Measurements from ENCODE around the gene DAO. TPM values are rescaled to one million over a fixed set of nuclear protein-coding genes. Genes with fewer than 3 reads are reported as not detected.

Gene DAO
- polyA plus RNA-seq, 4 donors = not detected

DNA sequence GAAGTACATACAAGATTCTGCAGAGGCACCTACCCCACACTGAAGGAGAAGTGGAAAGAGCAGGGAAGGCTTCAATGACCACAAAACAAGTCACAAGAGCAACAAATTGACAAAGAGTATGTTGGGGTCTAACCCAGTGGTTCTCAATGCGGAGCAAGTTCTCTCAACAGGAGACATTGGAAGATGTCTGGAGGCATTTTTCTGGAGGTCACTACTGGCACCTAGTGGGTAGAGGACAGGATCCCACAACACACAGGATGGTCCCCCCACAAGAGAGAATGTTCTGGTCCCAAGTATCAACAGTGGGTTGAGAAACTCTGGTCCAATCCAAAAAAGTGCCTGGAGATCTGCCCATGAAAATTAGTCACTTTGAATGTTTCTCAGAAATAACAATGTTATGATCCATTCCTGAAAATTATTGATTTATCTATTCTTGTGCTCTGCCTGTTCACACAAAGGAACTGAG lies 25.9 kb upstream of the DAO start:
- Histone ChIP-seq H3K4me1 (ENCODE audit: control insufficient read depth in 3 of 3, insufficient read depth in 2 of 3, low read depth in 1 of 3, low read length in 2 of 3) (peaks cover 0 to 17% (median 3%) of the 10 kb centered on the region in 3 donors), H3K36me3 (ENCODE audit: control insufficient read depth in 3 of 3, insufficient read depth in 2 of 3, low read depth in 1 of 3, low read length in 3 of 3) (peaks cover 0 to 17% (median 0%) of the 10 kb centered on the region in 3 donors), H3K9me3 (ENCODE audit: control insufficient read depth in 2 of 2, insufficient read depth in 1 of 2, low read depth in 1 of 2, low read length in 1 of 2) (no peaks in the 10 kb centered on the region), H3K4me3 (ENCODE audit: low read depth in 1 of 3, low read length in 3 of 3) (no peak overlapping the region), H3K27ac (ENCODE audit: low read depth in 1 of 3, low read length in 2 of 3) (peak overlapping the region in 1 of 3 donors; percentile 76), H3K27me3 (ENCODE audit: control insufficient read depth in 3 of 3, insufficient read depth in 3 of 3, low read length in 3 of 3) (peaks cover 0 to 8% (median 0%) of the 10 kb centered on the region in 3 donors)
- 62 to 92% (median 82%) methylated on average over 1 of the region's 1 CpG for WGBS, 3 donors
- FAIRE-seq (no peak), DNase-seq (no peak)

DNA sequence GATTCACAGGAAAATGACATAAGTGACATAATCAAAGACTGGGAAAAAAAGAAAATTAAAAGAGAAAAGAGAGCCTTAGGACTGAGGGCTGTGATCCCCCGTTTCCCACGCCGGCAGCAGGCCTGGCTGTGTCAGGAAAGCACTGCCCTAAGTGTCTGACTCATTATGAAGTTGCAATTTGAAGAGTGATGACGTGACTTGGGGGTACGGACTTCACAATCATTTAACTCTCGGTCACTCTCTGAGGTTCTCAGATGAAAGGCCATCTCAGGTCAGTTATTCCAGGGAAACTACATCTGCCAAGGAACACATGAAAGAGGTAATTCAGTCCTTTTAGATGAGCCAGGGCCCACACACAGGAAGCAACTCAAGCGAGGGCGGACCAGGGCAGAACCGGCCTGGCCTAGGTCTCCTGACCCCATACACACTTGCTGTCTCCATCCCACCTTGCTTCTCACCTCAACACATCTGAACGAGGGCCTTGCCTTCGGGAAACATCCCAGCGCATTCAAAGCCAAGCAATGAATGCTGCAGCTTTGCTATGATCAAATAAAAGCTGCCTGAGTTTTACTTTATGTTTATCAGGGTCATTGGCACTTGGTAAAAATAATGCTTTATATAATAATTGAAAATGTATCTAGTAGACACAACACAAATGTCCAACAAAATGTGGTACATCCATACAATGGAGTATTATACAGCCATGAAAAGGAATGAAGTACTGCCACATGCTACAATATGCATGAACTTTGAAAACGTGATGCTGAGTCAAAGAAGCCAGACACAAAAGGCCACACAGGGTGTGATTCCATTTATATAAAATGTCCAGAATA lies 25.2 kb upstream of the DAO start:
- DNase-seq = no peak

DNA sequence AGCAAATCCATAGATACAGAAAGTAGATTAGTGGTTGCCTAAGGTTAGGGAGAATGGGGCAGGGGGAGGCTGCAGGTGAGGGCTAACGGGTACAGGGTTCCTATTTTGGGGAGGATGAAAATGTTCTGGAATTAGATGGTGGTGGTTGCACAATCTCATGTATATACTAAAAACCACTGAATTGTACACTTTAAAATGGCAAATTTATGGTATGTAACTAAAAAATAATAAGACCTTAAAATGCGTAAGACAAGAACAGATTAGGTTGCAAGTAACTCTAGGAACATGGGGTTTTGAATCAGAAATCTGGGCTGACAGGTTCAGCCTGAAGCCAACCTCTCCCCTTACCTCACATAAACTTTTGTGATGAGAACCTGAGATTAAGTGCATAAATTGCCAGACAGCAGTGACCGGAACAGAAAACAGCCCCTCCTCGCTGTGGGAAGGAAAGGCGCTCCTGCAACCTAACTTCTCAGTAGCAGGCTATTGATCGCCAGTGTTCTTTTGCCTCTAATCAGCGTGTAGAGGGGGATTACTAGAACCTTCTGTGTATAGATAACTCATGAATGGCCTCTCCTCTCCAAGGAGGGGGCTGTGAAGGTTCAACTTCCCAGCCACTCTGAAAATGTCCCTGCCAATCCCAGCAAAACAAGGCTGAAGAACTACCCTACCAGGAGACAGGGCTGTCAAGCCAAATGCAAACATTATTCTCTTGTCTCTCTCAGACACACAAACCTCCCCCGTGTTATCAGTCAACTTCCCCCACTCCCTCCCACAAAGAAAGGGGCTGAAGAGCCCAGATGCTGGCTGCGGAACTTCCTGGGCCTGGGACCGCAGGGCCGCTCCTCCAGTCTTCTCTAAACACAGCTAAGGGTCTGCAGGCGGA lies 24.4 kb upstream of the DAO start:
- DNase-seq (no peak), FAIRE-seq (no peak)
- peak overlapping the region in 2 of 3 donors; percentile 65 to 92 for H3K4me3 ChIP-seq (ENCODE audit: low read depth in 1 of 3, low read length in 3 of 3)
- peaks cover 0 to 8% (median 0%) of the 10 kb centered on the region in 3 donors for H3K27me3 ChIP-seq (ENCODE audit: control insufficient read depth in 3 of 3, insufficient read depth in 3 of 3, low read length in 3 of 3)
- peaks cover 0 to 17% (median 3%) of the 10 kb centered on the region in 3 donors for H3K4me1 ChIP-seq (ENCODE audit: control insufficient read depth in 3 of 3, insufficient read depth in 2 of 3, low read depth in 1 of 3, low read length in 2 of 3)
- no peaks in the 10 kb centered on the region for H3K9me3 ChIP-seq (ENCODE audit: control insufficient read depth in 2 of 2, insufficient read depth in 1 of 2, low read depth in 1 of 2, low read length in 1 of 2)
- peaks cover 0 to 14% (median 0%) of the 10 kb centered on the region in 3 donors for H3K36me3 ChIP-seq (ENCODE audit: control insufficient read depth in 3 of 3, insufficient read depth in 2 of 3, low read depth in 1 of 3, low read length in 3 of 3)
- H3K27ac ChIP-seq (ENCODE audit: low read depth in 1 of 3, low read length in 2 of 3) = peak overlapping the region; percentile 70 to 74 (median 74)
- 62 to 86% (median 74%) methylated on average over 12 of the region's 12 CpGs for WGBS, 3 donors

More for the DNA sequence above, 25.2 kb upstream of the DAO start:
- no peak overlapping the region for H3K4me3 ChIP-seq (ENCODE audit: low read depth in 1 of 3, low read length in 3 of 3)
- 64 to 80% (median 73%) methylated on average over 13 of the region's 13 CpGs for WGBS, 3 donors
- H3K9me3 ChIP-seq (ENCODE audit: control insufficient read depth in 2 of 2, insufficient read depth in 1 of 2, low read depth in 1 of 2, low read length in 1 of 2) = no peaks in the 10 kb centered on the region
- FAIRE-seq = no peak
- peaks cover 0 to 17% (median 3%) of the 10 kb centered on the region in 3 donors for H3K4me1 ChIP-seq (ENCODE audit: control insufficient read depth in 3 of 3, insufficient read depth in 2 of 3, low read depth in 1 of 3, low read length in 2 of 3)
- peak overlapping the region in 1 of 3 donors; percentile 74 for H3K27ac ChIP-seq (ENCODE audit: low read depth in 1 of 3, low read length in 2 of 3)
- peaks cover 0 to 8% (median 0%) of the 10 kb centered on the region in 3 donors for H3K27me3 ChIP-seq (ENCODE audit: control insufficient read depth in 3 of 3, insufficient read depth in 3 of 3, low read length in 3 of 3)
- H3K36me3 ChIP-seq (ENCODE audit: control insufficient read depth in 3 of 3, insufficient read depth in 2 of 3, low read depth in 1 of 3, low read length in 3 of 3) = peaks cover 0 to 14% (median 0%) of the 10 kb centered on the region in 3 donors

- peak overlapping the region in 2 of 3 donors; percentile 65 to 92 for H3K4me3 ChIP-seq (ENCODE audit: low read depth in 1 of 3, low read length in 3 of 3)
- 43 to 50% (median 47%) methylated on average over 6 of the region's 6 CpGs for WGBS, 3 donors
- DNase-seq (no peak), FAIRE-seq (no peak)
- H3K4me1 ChIP-seq (ENCODE audit: control insufficient read depth in 3 of 3, insufficient read depth in 2 of 3, low read depth in 1 of 3, low read length in 2 of 3) = peaks cover 0 to 17% (median 3%) of the 10 kb centered on the region in 3 donors
- peak overlapping the region; percentile 70 to 74 (median 74) for H3K27ac ChIP-seq (ENCODE audit: low read depth in 1 of 3, low read length in 2 of 3)
- H3K27me3 ChIP-seq (ENCODE audit: control insufficient read depth in 3 of 3, insufficient read depth in 3 of 3, low read length in 3 of 3) = peaks cover 0 to 8% (median 0%) of the 10 kb centered on the region in 3 donors
- H3K9me3 ChIP-seq (ENCODE audit: control insufficient read depth in 2 of 2, insufficient read depth in 1 of 2, low read depth in 1 of 2, low read length in 1 of 2) = no peaks in the 10 kb centered on the region
- peaks cover 0 to 14% (median 0%) of the 10 kb centered on the region in 3 donors for H3K36me3 ChIP-seq (ENCODE audit: control insufficient read depth in 3 of 3, insufficient read depth in 2 of 3, low read depth in 1 of 3, low read length in 3 of 3)
Observed at GRCh38 chr12:108856170-108856427, 23.8 kb upstream of the DAO start.

DNA sequence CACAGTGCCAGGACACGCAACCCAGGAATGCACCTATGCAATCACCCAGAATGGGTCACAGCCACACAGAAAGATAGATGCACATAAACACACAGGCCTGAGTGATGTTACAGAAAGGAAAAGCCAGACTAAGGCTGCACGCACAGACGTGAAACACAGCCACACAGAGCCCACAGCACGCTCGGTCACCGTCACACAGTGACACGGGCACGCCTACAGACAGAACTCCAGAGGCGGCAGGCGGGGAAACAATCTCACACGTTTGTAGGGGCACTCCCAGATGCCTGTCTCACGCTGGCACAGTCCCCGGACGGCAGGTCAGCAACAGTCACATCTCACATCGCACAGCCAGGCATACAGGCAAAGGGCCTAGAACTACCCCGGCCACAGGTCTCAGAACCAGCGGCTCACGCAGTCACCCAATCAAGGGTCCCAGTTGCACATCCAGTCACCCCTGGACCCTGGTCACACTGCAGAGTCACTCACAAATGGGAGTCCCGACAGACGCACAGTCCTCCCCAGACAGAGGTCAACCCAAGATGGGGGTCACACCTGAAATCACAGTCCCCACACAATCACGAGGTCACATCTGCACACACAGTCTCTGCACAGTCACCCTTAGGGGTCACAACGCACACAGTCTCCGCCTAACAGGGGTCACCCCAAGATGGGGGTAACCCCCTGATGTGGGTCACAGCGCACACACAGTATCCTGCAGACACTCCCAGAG lies 23.3 kb upstream of the DAO start:
- FAIRE-seq = no peak
- peaks cover 0 to 14% (median 0%) of the 10 kb centered on the region in 3 donors for H3K36me3 ChIP-seq (ENCODE audit: control insufficient read depth in 3 of 3, insufficient read depth in 2 of 3, low read depth in 1 of 3, low read length in 3 of 3)
- H3K4me1 ChIP-seq (ENCODE audit: control insufficient read depth in 3 of 3, insufficient read depth in 2 of 3, low read depth in 1 of 3, low read length in 2 of 3) = peaks cover 0 to 17% (median 3%) of the 10 kb centered on the region in 3 donors
- peak; percentile 63 to 77 for DNase-seq
- H3K4me3 ChIP-seq (ENCODE audit: low read depth in 1 of 3, low read length in 3 of 3) = peak overlapping the region; percentile 62 to 92 (median 65)
- 4 to 9% (median 6%) methylated on average over 24 of the region's 24 CpGs for WGBS, 3 donors
- peaks cover 0 to 8% (median 0%) of the 10 kb centered on the region in 3 donors for H3K27me3 ChIP-seq (ENCODE audit: control insufficient read depth in 3 of 3, insufficient read depth in 3 of 3, low read length in 3 of 3)
- H3K27ac ChIP-seq (ENCODE audit: low read depth in 1 of 3, low read length in 2 of 3) = peak overlapping the region; percentile 70 to 74 (median 74)
- no peaks in the 10 kb centered on the region for H3K9me3 ChIP-seq (ENCODE audit: control insufficient read depth in 2 of 2, insufficient read depth in 1 of 2, low read depth in 1 of 2, low read length in 1 of 2)

GRCh38 chr12:108857158-108857407 lies 22.8 kb upstream of the DAO start:
- WGBS, 3 donors = 0 to 1% (median 1%) methylated on average over 20 to 30 of the region's 30 CpGs
- no peak for FAIRE-seq
- no peak for DNase-seq

GRCh38 chr12:108858311-108859074 lies 21.4 kb upstream of the DAO start:
- peak overlapping the region in 1 of 3 donors; percentile 38 for H3K27ac ChIP-seq (ENCODE audit: low read depth in 1 of 3, low read length in 2 of 3)
- FAIRE-seq (no peak), DNase-seq (peak in 1 of 2 donors; percentile 23)
- H3K9me3 ChIP-seq (ENCODE audit: control insufficient read depth in 2 of 2, insufficient read depth in 1 of 2, low read depth in 1 of 2, low read length in 1 of 2) = no peaks in the 10 kb centered on the region
- peaks cover 0 to 17% (median 3%) of the 10 kb centered on the region in 3 donors for H3K4me1 ChIP-seq (ENCODE audit: control insufficient read depth in 3 of 3, insufficient read depth in 2 of 3, low read depth in 1 of 3, low read length in 2 of 3)
- peak overlapping the region in 2 of 3 donors; percentile 51 to 92 for H3K4me3 ChIP-seq (ENCODE audit: low read depth in 1 of 3, low read length in 3 of 3)
- H3K27me3 ChIP-seq (ENCODE audit: control insufficient read depth in 3 of 3, insufficient read depth in 3 of 3, low read length in 3 of 3) = peaks cover 0 to 8% (median 0%) of the 10 kb centered on the region in 3 donors
- WGBS, 3 donors = 10 to 15% (median 11%) methylated on average over 18 of the region's 18 CpGs
- H3K36me3 ChIP-seq (ENCODE audit: control insufficient read depth in 3 of 3, insufficient read depth in 2 of 3, low read depth in 1 of 3, low read length in 3 of 3) = no peaks in the 10 kb centered on the region

More at GRCh38 chr12:108857158-108857407, 22.8 kb upstream of the DAO start:
- H3K36me3 ChIP-seq (ENCODE audit: control insufficient read depth in 3 of 3, insufficient read depth in 2 of 3, low read depth in 1 of 3, low read length in 3 of 3) = peaks cover 0 to 12% (median 0%) of the 10 kb centered on the region in 3 donors
- H3K27me3 ChIP-seq (ENCODE audit: control insufficient read depth in 3 of 3, insufficient read depth in 3 of 3, low read length in 3 of 3) = peaks cover 0 to 8% (median 0%) of the 10 kb centered on the region in 3 donors
- H3K27ac ChIP-seq (ENCODE audit: low read depth in 1 of 3, low read length in 2 of 3) = peak overlapping the region; percentile 70 to 74 (median 74)
- H3K4me1 ChIP-seq (ENCODE audit: control insufficient read depth in 3 of 3, insufficient read depth in 2 of 3, low read depth in 1 of 3, low read length in 2 of 3) = peaks cover 0 to 17% (median 3%) of the 10 kb centered on the region in 3 donors
- no peaks in the 10 kb centered on the region for H3K9me3 ChIP-seq (ENCODE audit: control insufficient read depth in 2 of 2, insufficient read depth in 1 of 2, low read depth in 1 of 2, low read length in 1 of 2)
- peak overlapping the region; percentile 62 to 92 (median 65) for H3K4me3 ChIP-seq (ENCODE audit: low read depth in 1 of 3, low read length in 3 of 3)
